ENCODE measurements around the gene NT5DC1.

The NT5DC1 gene

DNA sequence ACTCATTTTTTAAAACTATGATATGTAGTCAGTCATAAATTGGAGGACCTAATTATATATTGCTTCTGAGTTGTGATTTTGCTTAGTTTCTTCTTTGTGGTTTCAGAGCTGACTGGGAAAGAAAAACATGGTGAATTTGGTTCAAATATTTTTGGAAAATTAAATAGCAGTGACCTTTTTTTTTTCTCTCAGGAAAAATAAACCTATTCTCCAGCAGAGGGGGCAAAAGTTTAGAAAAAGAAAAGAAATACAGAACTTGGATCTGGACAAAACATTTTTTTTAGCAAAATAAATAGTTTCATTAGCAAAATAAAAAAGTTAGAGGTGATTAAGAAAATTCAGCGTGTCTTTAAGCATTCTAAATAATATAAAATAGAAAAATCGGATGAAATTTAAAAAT, 15.1 kb downstream of the NT5DC1 start:
- TF ChIP-seq, protein P1, sequence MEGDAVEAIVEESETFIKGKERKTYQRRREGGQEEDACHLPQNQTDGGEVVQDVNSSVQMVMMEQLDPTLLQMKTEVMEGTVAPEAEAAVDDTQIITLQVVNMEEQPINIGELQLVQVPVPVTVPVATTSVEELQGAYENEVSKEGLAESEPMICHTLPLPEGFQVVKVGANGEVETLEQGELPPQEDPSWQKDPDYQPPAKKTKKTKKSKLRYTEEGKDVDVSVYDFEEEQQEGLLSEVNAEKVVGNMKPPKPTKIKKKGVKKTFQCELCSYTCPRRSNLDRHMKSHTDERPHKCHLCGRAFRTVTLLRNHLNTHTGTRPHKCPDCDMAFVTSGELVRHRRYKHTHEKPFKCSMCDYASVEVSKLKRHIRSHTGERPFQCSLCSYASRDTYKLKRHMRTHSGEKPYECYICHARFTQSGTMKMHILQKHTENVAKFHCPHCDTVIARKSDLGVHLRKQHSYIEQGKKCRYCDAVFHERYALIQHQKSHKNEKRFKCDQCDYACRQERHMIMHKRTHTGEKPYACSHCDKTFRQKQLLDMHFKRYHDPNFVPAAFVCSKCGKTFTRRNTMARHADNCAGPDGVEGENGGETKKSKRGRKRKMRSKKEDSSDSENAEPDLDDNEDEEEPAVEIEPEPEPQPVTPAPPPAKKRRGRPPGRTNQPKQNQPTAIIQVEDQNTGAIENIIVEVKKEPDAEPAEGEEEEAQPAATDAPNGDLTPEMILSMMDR (IDR thresholded peaks at IDR 0.05; ENCODE audit: low read depth, low read length): peak; percentile 43
- DNase-seq (ENCODE audit: extremely low read depth, low read depth): no peak

DNA sequence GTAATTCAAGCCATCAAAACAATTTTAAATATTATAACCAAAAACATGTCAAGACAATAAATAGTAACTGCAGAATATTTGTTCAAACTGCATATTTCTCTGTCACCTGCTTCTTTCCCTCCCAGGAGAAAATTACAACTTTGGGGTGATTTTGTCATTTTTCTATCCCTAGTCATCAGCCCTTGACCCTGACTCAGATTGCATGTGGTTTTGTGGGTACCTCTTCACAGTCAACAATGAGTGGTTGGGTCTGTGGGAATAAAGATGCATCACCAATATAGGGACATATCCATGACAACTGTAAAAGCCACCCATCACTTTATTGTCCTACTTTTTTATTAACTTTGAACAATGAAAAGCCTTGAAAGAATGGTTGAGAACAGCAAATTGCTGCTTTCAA, 18.0 kb downstream of the NT5DC1 start:
- TF ChIP-seq, protein P1 (IDR thresholded peaks at IDR 0.05; ENCODE audit: low read depth, low read length): no peak
- no peak for DNase-seq (ENCODE audit: extremely low read depth, low read depth)

DNA sequence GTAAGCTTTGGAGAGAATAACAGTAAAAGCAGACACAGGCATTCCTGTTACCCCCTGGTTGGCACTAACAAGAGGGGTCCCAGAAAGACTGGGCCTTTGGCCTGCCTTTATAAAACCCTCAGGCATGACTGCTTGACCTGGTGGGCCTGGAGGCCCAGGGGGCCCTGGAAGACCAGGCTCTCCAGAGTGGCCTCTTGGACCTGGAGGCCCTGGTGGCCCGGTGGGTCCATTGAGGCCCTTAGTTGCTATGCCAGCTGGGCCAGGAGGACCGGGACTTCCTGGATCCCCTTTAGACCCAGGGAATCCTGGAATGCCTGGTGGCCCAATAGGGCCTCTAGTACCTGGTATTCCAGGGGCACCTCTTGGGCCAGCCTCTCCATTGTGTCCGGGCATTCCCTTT, 19.8 kb downstream of the NT5DC1 start:
- DNase-seq (ENCODE audit: extremely low read depth, low read depth): no peak
- TF ChIP-seq, protein P1 (IDR thresholded peaks at IDR 0.05; ENCODE audit: low read depth, low read length): no peak

DNA sequence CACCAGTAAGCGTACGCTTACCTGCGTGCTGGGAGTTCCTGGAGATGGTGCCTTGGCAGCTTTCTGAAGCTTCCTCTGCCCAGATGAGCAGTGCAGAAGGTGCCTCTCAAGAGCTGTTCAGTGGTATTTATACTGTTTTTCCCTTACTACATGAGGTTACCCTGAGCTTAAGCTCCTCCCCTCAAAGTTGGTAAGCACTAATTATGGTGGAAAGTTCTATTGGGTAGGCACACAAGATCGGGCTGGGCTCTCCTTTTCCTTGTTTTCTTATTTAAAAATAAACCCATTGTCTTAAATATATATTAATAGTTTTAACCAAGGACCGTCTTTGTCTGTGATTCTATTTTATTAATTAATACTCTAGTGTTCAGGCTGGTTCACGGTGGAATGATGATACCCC, 25.4 kb downstream of the NT5DC1 start, which contains the start of gene COL10A1:
Gene COL10A1, minus strand, starts transcription at position 101 of the 400 bp plus-strand sequence. CDS start 640 bp downstream, outside the sequence.
- TF ChIP-seq, protein P1 (IDR thresholded peaks at IDR 0.05; ENCODE audit: low read depth, low read length): no peak
- no peak for DNase-seq (ENCODE audit: extremely low read depth, low read depth)

DNA sequence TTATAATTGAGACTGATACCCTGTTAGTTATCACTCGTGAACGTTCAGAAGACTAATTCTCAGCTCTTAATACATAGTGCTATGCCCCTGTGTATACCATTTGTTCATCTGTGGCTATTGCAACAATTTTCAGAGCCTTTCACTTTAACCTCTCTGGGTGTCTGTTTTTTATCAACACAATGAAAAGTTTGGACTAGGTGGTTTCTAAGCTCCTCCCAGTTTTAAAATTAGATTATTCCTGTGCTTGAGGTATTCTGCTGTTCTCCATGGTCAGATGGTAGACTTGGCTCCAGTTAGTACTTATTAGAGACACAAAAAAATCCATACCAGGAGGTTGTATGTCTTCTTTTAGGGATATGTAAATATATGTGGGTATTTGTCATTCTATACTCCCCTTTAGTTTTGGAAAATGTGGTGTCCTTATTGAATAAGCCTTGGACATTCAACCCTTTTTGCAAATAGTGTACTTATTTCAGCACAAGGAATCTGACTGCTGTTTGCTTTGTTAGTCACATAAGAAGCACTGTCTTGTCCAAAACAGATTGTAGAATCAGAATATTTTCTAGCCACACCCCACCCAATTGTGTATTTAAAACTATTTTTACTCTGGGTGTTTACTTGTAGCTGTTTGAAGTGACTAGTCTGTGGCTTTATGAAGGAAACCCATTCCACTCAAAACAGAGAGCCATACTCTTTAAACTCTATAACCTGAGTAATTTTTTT, 27.3 kb downstream of the NT5DC1 start:
- no peak for DNase-seq (ENCODE audit: extremely low read depth, low read depth)
- TF ChIP-seq, protein P1 (IDR thresholded peaks at IDR 0.05; ENCODE audit: low read depth, low read length): no peak

DNA sequence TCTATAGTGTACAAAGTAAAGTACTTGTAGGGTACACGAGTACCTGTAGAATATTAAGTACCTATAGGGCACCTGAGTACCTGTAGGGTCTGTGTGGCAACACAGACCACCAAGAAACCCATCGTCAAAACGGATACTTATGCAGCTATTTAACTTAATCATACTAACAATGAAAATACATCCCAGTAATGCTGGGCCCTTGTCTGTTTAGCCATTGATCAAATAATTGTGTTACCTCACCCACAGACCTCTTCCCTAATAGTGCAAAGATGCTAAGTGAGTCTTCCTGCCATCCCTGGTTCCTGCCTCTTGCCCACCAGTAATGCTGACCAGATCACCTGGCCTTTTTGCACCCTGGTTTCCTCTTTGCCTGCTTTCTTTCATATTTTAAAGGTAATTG, 32.8 kb downstream of the NT5DC1 start:
- TF ChIP-seq, protein P1 (IDR thresholded peaks at IDR 0.05; ENCODE audit: low read depth, low read length): no peak
- no peak for DNase-seq (ENCODE audit: extremely low read depth, low read depth)

DNA sequence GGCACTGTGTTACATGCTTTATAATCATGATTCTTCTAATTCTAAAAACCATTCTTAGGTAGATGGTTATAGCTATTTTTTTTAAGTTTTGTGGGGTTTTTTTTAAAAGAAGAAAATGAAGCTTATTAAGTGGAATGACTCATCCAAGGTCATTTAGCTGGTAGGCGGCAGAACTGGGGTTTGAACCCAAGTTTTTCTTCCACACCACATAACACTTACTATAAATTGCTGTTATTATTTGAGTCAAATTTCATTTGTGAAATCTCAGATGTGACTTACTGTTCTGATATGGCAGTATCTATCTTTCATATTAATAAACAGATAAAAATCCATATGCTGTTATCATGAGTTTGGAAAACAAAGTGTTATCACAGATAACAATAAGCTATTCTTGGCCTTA, 35.7 kb downstream of the NT5DC1 start:
- TF ChIP-seq, protein P1 (IDR thresholded peaks at IDR 0.05; ENCODE audit: low read depth, low read length): no peak
- no peak for DNase-seq (ENCODE audit: extremely low read depth, low read depth)

Data from AG09319 (cell line).